ENCODE data around the gene SEZ6.

DNA sequence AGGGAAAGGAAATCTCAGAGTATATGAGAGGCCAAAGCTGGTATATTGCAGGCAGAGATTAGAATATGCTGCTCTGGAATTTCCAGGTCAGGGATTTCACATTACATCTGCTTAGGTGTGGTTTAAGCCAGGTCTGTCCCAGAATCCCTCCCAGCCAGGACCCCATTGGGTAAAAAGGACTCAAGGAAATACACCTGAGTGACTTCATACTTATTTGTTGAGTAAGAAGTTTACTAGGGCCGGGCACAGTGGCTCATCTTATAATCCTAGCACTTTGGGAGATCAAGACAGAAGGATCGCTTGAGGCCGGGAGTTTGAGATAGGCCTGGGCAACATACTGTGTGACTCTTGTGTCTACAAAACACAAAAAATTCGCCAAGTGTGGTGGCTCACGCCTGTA is 44.3 kb upstream of the SEZ6 start:
- TF ChIP-seq, protein P1, sequence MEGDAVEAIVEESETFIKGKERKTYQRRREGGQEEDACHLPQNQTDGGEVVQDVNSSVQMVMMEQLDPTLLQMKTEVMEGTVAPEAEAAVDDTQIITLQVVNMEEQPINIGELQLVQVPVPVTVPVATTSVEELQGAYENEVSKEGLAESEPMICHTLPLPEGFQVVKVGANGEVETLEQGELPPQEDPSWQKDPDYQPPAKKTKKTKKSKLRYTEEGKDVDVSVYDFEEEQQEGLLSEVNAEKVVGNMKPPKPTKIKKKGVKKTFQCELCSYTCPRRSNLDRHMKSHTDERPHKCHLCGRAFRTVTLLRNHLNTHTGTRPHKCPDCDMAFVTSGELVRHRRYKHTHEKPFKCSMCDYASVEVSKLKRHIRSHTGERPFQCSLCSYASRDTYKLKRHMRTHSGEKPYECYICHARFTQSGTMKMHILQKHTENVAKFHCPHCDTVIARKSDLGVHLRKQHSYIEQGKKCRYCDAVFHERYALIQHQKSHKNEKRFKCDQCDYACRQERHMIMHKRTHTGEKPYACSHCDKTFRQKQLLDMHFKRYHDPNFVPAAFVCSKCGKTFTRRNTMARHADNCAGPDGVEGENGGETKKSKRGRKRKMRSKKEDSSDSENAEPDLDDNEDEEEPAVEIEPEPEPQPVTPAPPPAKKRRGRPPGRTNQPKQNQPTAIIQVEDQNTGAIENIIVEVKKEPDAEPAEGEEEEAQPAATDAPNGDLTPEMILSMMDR (conservative IDR thresholded peaks at IDR 0.05): no peak
- TF ChIP-seq EZH2 (IDR thresholded peaks at IDR 0.05; ENCODE audit: low read depth): no peak

Measured in PC-9 (cell line).